Ramos (cell line): Measurements from ENCODE around the gene RCC2.
"Not testable (repeated sequence)": the region's sequence is repeated elsewhere in the genome, so short reads cannot be mapped to it uniquely, and the experiment has no call there.

Experiments used
- in situ Hi-C: fragments of 300-500 bp; cut with MboI; formaldehyde crosslinking; loops from one replicate; pipeline ENCODE4 v1.14.3; 2022; ENCODE audit warnings: low sequenced_read_pairs; ENCODE audit not compliant: unreplicated experiment

The RCC2 gene

DNA sequence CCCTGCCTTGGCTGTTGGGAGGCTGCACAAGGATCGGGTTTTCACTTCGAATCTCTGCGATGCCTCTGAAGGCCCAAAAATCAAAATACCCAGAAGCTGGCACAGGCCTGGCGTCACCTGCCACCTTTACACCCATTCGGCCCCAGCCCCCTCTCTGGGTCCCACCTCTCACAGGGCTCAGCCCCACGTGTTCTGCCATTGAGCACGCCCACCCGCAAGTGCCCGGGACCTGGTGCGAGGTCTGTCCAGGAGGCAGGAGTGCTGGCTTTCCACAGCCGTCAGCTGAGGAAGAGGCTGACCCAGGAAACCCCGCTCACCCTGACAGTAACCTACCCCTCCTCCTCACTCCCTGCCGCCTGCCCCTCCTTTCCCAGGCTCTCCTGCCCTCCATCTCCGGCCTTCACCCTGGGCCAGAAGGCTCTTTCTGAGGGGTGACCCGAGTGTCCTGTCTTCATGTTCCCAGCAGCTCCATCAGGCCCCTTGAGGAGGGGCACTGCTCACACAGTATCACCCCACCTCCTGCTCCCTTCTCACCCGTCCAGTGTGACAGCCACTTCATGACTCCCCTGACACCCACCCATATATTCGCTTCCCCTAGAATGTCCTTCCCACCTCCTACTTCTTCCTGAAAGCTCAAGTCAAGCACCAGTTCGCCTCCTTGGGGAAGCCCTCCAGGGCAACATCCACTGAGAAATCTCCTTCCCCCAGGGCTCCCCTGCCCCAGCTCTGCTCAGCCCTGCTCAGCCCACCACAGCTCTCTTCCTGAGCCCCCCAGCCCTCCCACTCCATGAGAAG, 13.5 kb downstream of the RCC2 start:
- in situ Hi-C loops, result loop anchor here (25.0 kb wide), 1 partner anchor 789 kb away; no protein-coding TSS in a partner anchor

DNA sequence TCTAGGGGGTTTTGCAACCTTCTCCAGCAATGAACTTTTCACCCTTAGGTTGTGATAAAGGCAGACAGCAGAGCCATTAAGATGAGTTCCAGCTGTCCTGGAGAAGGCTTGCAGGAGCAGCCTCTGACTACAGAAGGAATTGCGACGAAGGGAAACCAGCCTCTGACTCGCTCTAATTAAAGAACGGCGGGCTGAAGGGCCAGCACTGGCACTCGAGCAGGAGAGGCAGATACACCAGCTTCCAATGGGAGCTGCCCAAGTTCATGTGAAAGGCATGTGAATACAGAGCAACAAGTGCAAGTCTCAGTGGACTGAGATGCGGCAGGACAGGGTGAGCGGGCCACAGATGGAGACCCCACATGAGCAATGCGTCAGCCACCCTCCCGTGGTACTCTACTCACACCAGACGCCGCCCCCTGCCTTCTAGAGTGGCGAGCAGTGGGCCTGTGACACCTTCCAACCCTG, 15.7 kb downstream of the RCC2 start:
- in situ Hi-C loops, result no loop called here

- in situ Hi-C loops, result no loop called here
Observed at GRCh38 chr1:17422461-17422860, 17.0 kb downstream of the RCC2 start.

GRCh38 chr1:17420391-17420918, 19.0 kb downstream of the RCC2 start:
- in situ Hi-C loops, result no loop called here

DNA sequence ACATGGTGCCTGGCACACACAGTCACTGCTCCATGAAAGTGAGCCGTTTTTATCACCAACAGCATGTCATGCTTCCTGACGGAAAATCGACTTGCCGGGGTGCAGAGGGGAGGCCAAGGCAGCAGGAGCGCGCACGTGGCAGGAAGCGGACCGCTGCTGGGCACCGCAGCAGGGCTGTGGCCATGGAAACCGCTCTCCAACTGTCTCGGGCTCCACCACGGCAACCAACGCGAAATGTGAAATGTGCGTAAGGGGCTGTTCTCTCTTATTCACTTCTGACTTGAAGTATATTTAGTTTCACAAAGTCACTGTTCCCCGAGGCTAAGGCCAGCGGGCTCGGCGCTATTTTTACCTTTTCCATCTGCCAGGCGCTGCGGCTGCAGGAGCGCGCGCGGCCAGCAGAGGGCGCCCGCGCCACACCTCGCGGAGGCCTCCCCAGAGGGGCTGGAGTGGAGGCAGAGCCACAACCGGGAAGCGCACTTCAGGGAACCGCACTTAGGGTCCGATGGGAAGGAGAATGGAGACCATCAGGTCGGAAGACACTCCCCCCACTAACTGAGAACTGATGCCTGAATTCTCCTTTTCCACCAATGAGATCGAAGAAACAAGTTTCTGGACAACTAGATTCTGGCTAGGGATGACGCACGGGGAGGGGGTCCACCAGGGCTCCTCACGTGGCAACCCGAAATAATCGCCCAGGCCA, 19.7 kb downstream of the RCC2 start:
- in situ Hi-C loops, result no loop called here

DNA sequence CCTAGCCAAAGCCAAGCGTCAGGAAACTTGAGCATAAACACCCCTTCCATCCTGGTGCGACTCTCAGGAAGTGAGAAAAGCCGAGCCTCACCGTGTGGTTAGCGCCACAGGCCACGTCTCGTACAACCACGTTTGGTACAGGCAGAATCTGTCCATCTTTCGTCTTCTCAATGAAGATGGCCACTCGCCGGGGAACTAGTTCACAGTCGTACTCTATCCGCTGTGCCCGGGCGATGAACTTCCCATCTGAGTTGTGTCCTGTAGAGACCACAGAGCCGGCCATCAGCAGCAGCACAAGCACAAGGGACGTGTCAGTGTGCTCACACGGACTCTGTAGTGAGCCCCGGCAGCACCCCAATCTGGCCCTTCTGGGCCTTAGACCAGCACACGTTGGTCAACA, 23.1 kb downstream of the RCC2 start:
- in situ Hi-C loops, result no loop called here

DNA sequence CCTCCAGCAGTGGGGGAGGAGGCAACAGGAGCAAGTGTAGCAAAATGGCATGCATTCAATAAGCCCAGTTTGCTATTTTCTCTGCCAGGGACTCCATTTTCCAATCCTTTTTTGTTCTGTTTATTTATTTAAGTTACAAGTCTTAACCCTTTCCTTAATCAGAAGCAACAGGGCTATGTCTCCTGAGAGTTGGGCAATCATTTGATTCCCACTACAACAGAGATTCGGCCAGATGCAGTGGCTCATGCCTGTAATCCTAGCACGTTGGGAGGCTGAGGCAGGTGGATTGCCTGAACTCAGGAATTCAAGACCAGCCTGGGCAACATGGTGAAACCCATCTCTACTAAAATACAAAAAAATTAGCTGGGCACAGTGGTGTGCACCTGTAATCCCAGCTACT, 25.5 kb downstream of the RCC2 start:
- in situ Hi-C loops, result no loop called here

GRCh38 chr1:17412093-17412870, 27.2 kb downstream of the RCC2 start:
- in situ Hi-C loops, result no loop called here

- in situ Hi-C loops, result no loop called here
Observed at GRCh38 chr1:17409391-17409811, 30.1 kb downstream of the RCC2 start.

GRCh38 chr1:17407786-17408514, 31.5 kb downstream of the RCC2 start:
- in situ Hi-C loops, result not testable (repeated sequence)

DNA sequence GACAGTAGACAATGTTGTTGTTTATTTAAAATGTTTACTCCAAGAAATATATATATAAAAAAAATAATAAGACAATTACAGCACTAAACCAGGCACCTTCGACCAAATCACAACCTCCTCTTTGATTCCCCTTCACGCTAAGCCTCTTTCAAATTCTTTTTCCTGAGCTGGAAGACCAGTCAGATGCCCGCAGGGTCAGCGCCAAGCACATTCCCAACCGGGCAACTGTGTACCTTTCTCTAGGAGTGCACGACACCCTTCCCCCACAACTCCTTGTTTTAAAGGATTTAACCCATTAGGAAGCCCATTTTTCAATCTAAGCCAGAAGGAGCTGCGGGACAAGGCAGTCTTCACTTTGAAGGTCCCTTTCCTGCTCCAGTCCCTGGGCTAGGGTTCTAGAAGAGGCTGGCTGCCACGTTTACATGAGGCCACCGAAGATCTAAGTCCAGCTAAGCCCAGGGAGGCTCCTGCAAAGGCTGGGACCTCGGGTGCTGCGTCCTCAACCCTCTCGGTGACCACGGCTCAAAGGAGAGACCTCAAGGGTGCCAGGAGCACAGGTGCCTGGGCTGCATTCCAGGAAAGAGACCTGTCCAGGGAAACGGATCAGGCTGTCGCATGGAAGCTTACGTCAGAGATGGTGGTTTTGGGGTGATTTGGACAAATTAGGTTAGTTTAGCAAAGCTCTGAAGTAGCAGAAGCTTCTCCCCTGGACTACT, 32.6 kb downstream of the RCC2 start:
- in situ Hi-C loops, result not testable (repeated sequence)

- in situ Hi-C loops, result no loop called here
Observed at GRCh38 chr1:17405898-17406759, 33.3 kb downstream of the RCC2 start.

DNA sequence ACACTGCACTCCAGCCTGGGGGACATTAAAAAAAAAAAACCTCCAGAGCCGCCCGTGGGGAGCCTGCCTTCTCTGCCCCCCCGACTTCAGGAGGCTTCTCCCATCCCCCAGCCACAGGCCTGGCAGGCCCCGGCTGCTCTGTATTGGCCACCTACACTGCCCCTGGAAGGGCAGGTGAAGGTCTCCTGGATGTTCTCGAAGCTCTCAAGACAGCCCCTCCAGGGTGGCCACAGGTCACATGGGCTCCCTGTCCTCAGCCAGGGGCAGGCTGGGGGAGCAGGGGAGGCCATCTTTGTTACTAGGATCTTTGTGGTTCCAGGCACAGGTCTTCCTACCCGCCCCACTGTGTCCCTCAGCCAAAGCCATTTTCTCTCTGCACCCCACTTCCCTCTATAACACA, 34.7 kb downstream of the RCC2 start:
- in situ Hi-C loops, result no loop called here

- in situ Hi-C loops, result no loop called here
Observed at GRCh38 chr1:17404034-17404684, 35.3 kb downstream of the RCC2 start.

GRCh38 chr1:17403081-17403480, 36.4 kb downstream of the RCC2 start:
- in situ Hi-C loops, result no loop called here

DNA sequence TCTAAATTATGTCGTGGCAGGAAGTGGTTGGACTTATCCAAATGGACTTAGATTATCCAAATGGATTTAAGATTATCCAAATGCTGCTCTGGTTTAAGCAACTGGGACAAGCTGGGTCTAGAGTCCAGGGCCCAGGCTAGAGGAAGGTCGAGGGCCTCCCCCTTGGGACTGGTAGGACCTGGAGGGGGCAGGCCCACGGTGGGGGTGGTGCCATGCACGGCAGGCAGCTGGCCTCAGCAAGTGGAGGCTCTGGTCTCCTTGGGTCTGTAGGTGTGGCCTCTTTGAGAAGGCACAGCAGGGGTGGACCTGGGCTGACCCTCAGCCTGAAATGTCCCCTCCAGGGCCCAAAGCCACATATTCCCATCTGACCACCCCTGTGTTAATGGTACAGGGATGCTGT, 37.6 kb downstream of the RCC2 start:
- in situ Hi-C loops, result no loop called here

GRCh38 chr1:17400725-17401341, 38.6 kb downstream of the RCC2 start:
- in situ Hi-C loops, result no loop called here
